Osteoblast (primary cell): ENCODE measurements around the gene SUSD4. TPM values are rescaled to one million over a fixed set of nuclear protein-coding genes. Genes with fewer than 3 reads are reported as not detected.

Source experiments
- DNase-seq: peaks from one replicate; pipeline ENCODE4 v3.0.0; 2011; ENCODE audit warnings: low spot score, mixed read lengths; ENCODE audit not compliant: insufficient read length; ENCODE audit errors: missing footprints
- H2AFZ ChIP-seq: 2 replicates; pipeline ENCODE4 v1.6.0; 2011; ENCODE audit warnings: mild to moderate bottlenecking, low read length
- H3K27ac ChIP-seq: 2 replicates; pipeline ENCODE4 v1.5.1; 2011; ENCODE audit warnings: mild to moderate bottlenecking, low read depth, low read length, moderate library complexity
- H3K27me3 ChIP-seq: 2 replicates; pipeline ENCODE4 v1.6.0; 2012; ENCODE audit warnings: mild to moderate bottlenecking, control low read depth, inconsistent platforms, low read length, moderate library complexity; ENCODE audit not compliant: insufficient read depth
- H3K36me3 ChIP-seq: 2 replicates; pipeline ENCODE4 v1.5.1; 2011; ENCODE audit warnings: mild to moderate bottlenecking, low read length, control low read depth, moderate library complexity; ENCODE audit not compliant: insufficient read depth
- H3K4me1 ChIP-seq: 2 replicates; pipeline ENCODE4 v1.5.1; 2011; ENCODE audit warnings: mild to moderate bottlenecking, low read length, control low read depth, moderate library complexity; ENCODE audit not compliant: insufficient read depth
- H3K4me2 ChIP-seq: 2 replicates; pipeline ENCODE4 v1.6.0; 2011; ENCODE audit warnings: mild to moderate bottlenecking, low read length; ENCODE audit not compliant: insufficient read depth
- H3K4me3 ChIP-seq: fragments of 200-600 bp; sonication (generic); 3 replicates; pipeline ENCODE4 v1.5.1; 2012; ENCODE audit warnings: mild to moderate bottlenecking, low read length, inconsistent platforms; ENCODE audit not compliant: insufficient read depth
- H3K79me2 ChIP-seq: 2 replicates; pipeline ENCODE4 v1.6.0; 2012; ENCODE audit warnings: mild to moderate bottlenecking, low read length, control low read depth, inconsistent platforms; ENCODE audit not compliant: insufficient read depth
- H3K9me3 ChIP-seq: 2 replicates; pipeline ENCODE4 v1.5.1; 2011; ENCODE audit warnings: low read depth, low read length, control low read depth
- H4K20me1 ChIP-seq: 2 replicates; pipeline ENCODE4 v1.6.0; 2012; ENCODE audit warnings: mild to moderate bottlenecking, low read length, control low read depth; ENCODE audit not compliant: insufficient read depth
- CTCF ChIP-seq: IDR thresholded peaks from 2 replicates; pipeline ENCODE4 v1.5.1; 2011; ENCODE audit warnings: mild to moderate bottlenecking, low read depth, low read length, moderate library complexity; ENCODE audit errors: extremely low read depth
- total RNA-seq: library from RNA; depleted of rRNA; stranded (reverse); fragments of >200 nt; gene quantifications from 2 replicates; pipeline ENCODE4 v1.2.3, GENCODE V29; 2012

Gene SUSD4
- total RNA-seq, 1 donor, result not detected

- H4K20me1 ChIP-seq, result no peaks in the 10 kb centered on the region
- H3K9me3 ChIP-seq, result no peaks in the 10 kb centered on the region
- peaks cover 4% of the 10 kb centered on the region for H3K4me1 ChIP-seq
- no peak overlapping the region for H3K4me3 ChIP-seq
- DNase-seq, result no peak
- H3K4me2 ChIP-seq, result no peak overlapping the region
- TF ChIP-seq CTCF, result no peak
- no peak overlapping the region for H2AFZ ChIP-seq
- no peak overlapping the region for H3K27ac ChIP-seq
- H3K36me3 ChIP-seq, result no peaks in the 10 kb centered on the region
- H3K27me3 ChIP-seq, result peaks cover 17% of the 10 kb centered on the region
- no peaks in the 10 kb centered on the region for H3K79me2 ChIP-seq
These were observed 23.3 kb downstream of the SUSD4 start for GRCh38 chr1:223340637-223341036.

GRCh38 chr1:223339861-223340260, 24.1 kb downstream of the SUSD4 start:
- H3K9me3 ChIP-seq, result no peaks in the 10 kb centered on the region
- H3K27me3 ChIP-seq, result peaks cover 20% of the 10 kb centered on the region
- no peak for TF ChIP-seq CTCF
- no peak overlapping the region for H3K4me2 ChIP-seq
- H3K27ac ChIP-seq, result no peak overlapping the region
- peaks cover 4% of the 10 kb centered on the region for H3K4me1 ChIP-seq
- H4K20me1 ChIP-seq, result no peaks in the 10 kb centered on the region
- H3K79me2 ChIP-seq, result no peaks in the 10 kb centered on the region
- no peak overlapping the region for H2AFZ ChIP-seq
- no peak overlapping the region for H3K4me3 ChIP-seq
- no peaks in the 10 kb centered on the region for H3K36me3 ChIP-seq
- no peak for DNase-seq

- H3K9me3 ChIP-seq, result no peaks in the 10 kb centered on the region
- TF ChIP-seq CTCF, result no peak
- H4K20me1 ChIP-seq, result no peaks in the 10 kb centered on the region
- peaks cover 4% of the 10 kb centered on the region for H3K4me1 ChIP-seq
- no peak overlapping the region for H3K4me3 ChIP-seq
- no peaks in the 10 kb centered on the region for H3K36me3 ChIP-seq
- no peak overlapping the region for H3K27ac ChIP-seq
- peak overlapping the region; percentile 32 for H3K4me2 ChIP-seq
- H3K27me3 ChIP-seq, result peaks cover 22% of the 10 kb centered on the region
- H3K79me2 ChIP-seq, result no peaks in the 10 kb centered on the region
- no peak for DNase-seq
- peak overlapping the region; percentile 35 for H2AFZ ChIP-seq
These were observed 24.9 kb downstream of the SUSD4 start for GRCh38 chr1:223338811-223339746.

GRCh38 chr1:223337174-223337869, 26.7 kb downstream of the SUSD4 start:
- peaks cover 32% of the 10 kb centered on the region for H3K27me3 ChIP-seq
- no peaks in the 10 kb centered on the region for H3K9me3 ChIP-seq
- H2AFZ ChIP-seq, result no peak overlapping the region
- H3K4me3 ChIP-seq, result no peak overlapping the region
- H4K20me1 ChIP-seq, result no peaks in the 10 kb centered on the region
- TF ChIP-seq CTCF, result no peak
- H3K4me2 ChIP-seq, result no peak overlapping the region
- H3K36me3 ChIP-seq, result no peaks in the 10 kb centered on the region
- no peaks in the 10 kb centered on the region for H3K79me2 ChIP-seq
- H3K27ac ChIP-seq, result no peak overlapping the region
- peaks cover 4% of the 10 kb centered on the region for H3K4me1 ChIP-seq
- no peak for DNase-seq
